GM12864 (cell line): ENCODE results near the gene ZFAND5.

ENCODE experiments used
- DNase-seq: peaks from one replicate; pipeline ENCODE4 v3.0.0-alpha.2; 2011; ENCODE audit warnings: low read depth
- H3K4me3 ChIP-seq: 2 replicates; pipeline ENCODE4 v1.5.1; 2011; ENCODE audit warnings: mild to moderate bottlenecking, low read depth, low read length, control low read depth
- CTCF ChIP-seq: IDR thresholded peaks from 2 replicates; pipeline ENCODE4 v1.5.1; 2011; ENCODE audit warnings: low read depth, mild to moderate bottlenecking, moderate library complexity, low read length, control low read depth, inconsistent platforms; ENCODE audit errors: missing control alignments

Gene ZFAND5

DNA sequence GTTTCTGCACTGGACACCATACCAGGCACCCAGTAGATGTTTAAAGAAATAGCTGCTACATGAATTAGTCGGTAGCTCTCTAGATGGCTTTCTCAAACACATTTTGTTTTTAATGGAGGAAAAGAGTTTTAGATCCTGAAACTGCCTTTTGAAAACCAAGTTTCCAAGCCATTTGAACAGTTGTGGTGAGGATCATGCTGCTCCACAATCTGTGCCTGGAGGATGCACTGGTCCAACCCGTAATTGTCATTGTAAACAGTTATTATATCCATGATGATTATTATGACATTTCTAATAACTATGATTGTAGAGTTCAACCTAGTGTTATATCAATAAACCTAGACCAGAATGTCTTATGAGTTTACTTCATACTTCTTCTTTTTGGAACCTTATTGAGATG, 35.9 kb upstream of the ZFAND5 start:
- DNase-seq, result no peak
- no peak overlapping the region for H3K4me3 ChIP-seq
- TF ChIP-seq CTCF, result no peak

- DNase-seq, result no peak
- TF ChIP-seq CTCF, result no peak
- no peak overlapping the region for H3K4me3 ChIP-seq
These were observed 34.4 kb upstream of the ZFAND5 start for GRCh38 chr9:72399391-72399790.

GRCh38 chr9:72396247-72397091, 31.5 kb upstream of the ZFAND5 start:
- no peak for DNase-seq
- no peak for TF ChIP-seq CTCF

GRCh38 chr9:72394066-72394465, 29.1 kb upstream of the ZFAND5 start:
- H3K4me3 ChIP-seq, result no peak overlapping the region
- TF ChIP-seq CTCF, result no peak
- no peak for DNase-seq

More at GRCh38 chr9:72396247-72397091, 31.5 kb upstream of the ZFAND5 start:
- H3K4me3 ChIP-seq, result no peak overlapping the region

DNA sequence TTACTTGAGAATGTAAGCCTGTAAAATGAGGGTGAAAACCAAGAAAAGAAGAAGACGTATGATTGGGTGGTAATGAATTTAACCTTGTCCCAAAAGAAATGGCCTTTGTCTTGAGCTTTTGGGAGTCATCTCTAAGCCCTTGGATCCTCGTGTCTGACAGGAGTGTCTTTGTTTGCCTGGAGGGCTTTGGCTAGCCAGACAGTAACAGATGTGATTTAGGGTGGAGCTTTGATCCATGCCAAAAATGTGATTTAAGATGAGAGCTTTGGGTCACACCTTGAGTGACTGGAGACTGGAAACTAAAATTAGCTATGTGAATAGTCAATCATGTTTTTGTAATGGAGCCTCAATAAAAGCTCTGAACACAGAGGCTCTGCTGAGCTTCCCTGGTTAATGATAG, 25.9 kb upstream of the ZFAND5 start:
- TF ChIP-seq CTCF, result no peak
- DNase-seq, result no peak
- H3K4me3 ChIP-seq, result no peak overlapping the region

DNA sequence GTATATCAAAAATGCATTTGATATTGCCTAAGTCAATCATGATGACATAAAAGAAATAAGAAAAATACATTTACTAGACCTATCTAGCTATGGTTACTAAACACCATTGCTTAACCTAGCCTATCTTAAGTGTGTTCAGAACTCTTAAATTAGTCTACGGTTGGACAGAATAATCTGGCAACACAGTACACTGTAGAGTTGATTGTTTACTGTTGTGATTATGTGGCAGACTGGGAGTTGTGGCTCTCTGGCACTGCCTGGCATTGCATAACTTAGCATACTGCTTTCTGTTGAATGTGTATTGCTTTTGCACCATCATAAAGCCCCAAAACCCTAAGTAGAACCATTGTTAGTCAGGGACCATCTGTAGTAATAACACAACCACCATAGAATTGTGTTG, 21.2 kb upstream of the ZFAND5 start:
- no peak for DNase-seq
- no peak for TF ChIP-seq CTCF
- no peak overlapping the region for H3K4me3 ChIP-seq
